MM.1S (cell line): ENCODE results near the gene SUSD4.

ENCODE experiments used
- CTCF ChIP-seq: fragments of 300-600 bp; sonication (generic); IDR thresholded peaks from 2 replicates; pipeline ENCODE4 v1.5.1; 2016; ENCODE audit warnings: antibody characterized with exemption, low read length, mixed read lengths
- EZH2 ChIP-seq: fragments of 300-600 bp; sonication (generic); optimal IDR thresholded peaks from 2 replicates; pipeline ENCODE3; 2017; ENCODE audit warnings: low read depth, mild to moderate bottlenecking, antibody characterized with exemption, low read length, mixed read lengths

GRCh38 chr1:223348439-223348838 is 15.5 kb downstream of the SUSD4 start:
- TF ChIP-seq CTCF (no peak), EZH2 (no peak)
